Measurements from ENCODE around the gene UIMC1. TPM values are rescaled to one million over a fixed set of nuclear protein-coding genes. Genes with fewer than 3 reads are reported as not detected.

Gene UIMC1
- total RNA-seq, 4 donors from 2014 or later = 18.2 to 31.0 (median 29.2) TPM

GRCh38 chr5:176889321-176890280 is 117.0 kb downstream of the UIMC1 start:
- H3K4me3 ChIP-seq (ENCODE audit: low read depth, poor library complexity, severe bottlenecking) = no peak overlapping the region
- DNase-seq (ENCODE audit: low spot score in 2 of 2) = peak in 1 of 2 donors; percentile 75
- intact Hi-C loops (cut with DNase I; ENCODE audit: low total_unique reads) = no loop called here
- 90 to 91% methylated on average over 24 of the region's 24 CpGs for WGBS, 2 donors
- TF ChIP-seq POLR2A (IDR thresholded peaks at IDR 0.05) = no peak
- TF ChIP-seq CTCF (IDR thresholded peaks at IDR 0.05) = no peak

DNA sequence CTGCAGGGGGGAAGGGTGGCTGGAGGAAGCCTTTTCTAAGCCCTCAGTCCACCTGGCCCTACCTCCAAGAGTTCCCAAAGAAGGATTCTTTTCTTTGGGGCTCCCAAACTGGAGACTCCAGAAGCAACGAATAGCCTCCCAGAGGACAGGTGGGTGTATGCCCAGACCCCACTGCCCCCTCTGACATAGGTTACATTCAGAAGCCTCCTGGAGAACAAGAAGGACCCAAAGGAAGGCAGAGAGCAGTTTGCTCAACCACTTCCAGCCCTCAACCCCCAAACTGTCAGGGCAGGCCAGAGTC is 117.8 kb downstream of the UIMC1 start:
- intact Hi-C loops (cut with DNase I; ENCODE audit: low total_unique reads) = no loop called here
- 85 to 91% methylated on average over 1 of the region's 1 CpG for WGBS, 2 donors
- no peak for TF ChIP-seq POLR2A (IDR thresholded peaks at IDR 0.05)
- no peak for TF ChIP-seq CTCF (IDR thresholded peaks at IDR 0.05)
- DNase-seq (ENCODE audit: low spot score in 2 of 2) = peak in 1 of 2 donors; percentile 57
- no peak overlapping the region for H3K4me3 ChIP-seq (ENCODE audit: low read depth, poor library complexity, severe bottlenecking)

DNA sequence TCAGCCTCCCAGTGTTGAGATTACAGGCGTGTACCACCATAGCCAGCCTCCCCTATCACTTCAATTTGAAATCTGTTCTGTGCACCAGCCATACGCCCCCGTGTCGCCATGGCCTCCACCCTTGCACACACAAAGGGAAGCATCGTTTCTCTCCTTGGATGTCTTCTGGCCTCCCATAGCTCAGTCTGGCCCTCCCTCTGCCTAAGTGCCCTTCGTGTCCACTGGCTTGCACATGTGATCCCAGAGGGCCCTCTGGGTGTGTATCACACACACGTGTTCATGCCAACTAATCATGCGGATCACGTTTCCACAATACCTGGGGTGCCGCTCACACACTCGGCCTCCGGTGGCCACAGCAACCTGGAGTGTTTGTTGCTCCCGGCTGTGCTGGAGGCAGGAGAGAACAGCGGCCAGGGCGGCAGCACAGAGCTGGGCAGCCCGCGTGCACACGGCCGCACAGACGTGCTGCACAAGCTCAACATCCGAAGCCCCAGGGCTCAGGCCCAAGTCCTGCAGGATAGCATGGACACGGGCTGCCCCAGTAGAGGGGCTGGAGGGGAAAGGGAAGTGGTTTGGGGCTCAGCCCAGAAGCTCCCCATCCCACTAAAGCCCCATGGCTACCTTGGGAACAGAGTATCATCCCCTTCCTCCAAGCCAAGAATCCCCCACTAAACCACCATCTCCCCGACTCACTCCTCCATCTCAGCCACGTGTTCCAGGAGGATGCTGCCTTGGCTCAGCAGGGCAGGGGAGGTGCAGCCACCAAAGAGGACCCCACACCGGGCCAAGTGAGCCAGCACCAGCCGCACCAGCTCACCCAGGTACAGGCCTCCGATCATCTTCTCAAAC is 118.3 kb downstream of the UIMC1 start:
- TF ChIP-seq CTCF (IDR thresholded peaks at IDR 0.05) (no peak), POLR2A (IDR thresholded peaks at IDR 0.05) (no peak)
- intact Hi-C loops (cut with DNase I; ENCODE audit: low total_unique reads) = no loop called here
- peak in 1 of 2 donors; percentile 37 for DNase-seq (ENCODE audit: low spot score in 2 of 2)
- H3K4me3 ChIP-seq (ENCODE audit: low read depth, poor library complexity, severe bottlenecking) = no peak overlapping the region
- WGBS, 2 donors = 87 to 88% methylated on average over 21 to 27 of the region's 27 CpGs

DNA sequence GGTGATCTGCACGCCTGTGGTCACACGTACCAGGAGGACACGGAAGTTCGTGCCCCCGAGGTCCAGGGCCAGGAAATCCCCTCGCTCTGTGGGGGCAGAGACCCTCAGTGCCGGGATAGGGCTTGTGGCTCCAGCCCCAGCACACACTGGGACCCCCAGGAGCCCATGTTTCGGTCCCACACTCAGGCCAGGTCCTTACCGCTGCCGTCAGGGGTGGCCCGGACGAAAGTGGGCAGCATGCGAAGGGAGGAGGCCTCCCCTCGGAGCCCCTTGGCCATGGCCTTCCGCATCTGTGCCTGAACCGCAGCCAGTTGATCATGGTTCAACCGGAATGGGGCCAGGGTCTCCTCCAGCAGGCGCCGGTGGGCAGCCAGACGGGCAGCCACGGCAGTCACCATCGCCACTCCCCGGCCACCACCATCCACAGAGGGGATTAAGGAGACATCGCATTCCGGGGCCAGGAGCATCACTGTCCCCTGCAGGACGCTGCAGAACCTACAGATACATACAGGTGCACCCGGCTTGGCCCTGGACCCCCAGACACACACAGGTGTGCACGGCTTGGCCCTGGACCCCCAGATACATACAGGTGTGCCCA is 119.2 kb downstream of the UIMC1 start:
- DNase-seq (ENCODE audit: low spot score in 2 of 2) = no peak
- H3K4me3 ChIP-seq (ENCODE audit: low read depth, poor library complexity, severe bottlenecking) = no peak overlapping the region
- 88 to 90% methylated on average over 25 to 26 of the region's 28 CpGs for WGBS, 2 donors
- intact Hi-C loops (cut with DNase I; ENCODE audit: low total_unique reads) = no loop called here
- TF ChIP-seq POLR2A (IDR thresholded peaks at IDR 0.05) (no peak), CTCF (IDR thresholded peaks at IDR 0.05) (no peak)

DNA sequence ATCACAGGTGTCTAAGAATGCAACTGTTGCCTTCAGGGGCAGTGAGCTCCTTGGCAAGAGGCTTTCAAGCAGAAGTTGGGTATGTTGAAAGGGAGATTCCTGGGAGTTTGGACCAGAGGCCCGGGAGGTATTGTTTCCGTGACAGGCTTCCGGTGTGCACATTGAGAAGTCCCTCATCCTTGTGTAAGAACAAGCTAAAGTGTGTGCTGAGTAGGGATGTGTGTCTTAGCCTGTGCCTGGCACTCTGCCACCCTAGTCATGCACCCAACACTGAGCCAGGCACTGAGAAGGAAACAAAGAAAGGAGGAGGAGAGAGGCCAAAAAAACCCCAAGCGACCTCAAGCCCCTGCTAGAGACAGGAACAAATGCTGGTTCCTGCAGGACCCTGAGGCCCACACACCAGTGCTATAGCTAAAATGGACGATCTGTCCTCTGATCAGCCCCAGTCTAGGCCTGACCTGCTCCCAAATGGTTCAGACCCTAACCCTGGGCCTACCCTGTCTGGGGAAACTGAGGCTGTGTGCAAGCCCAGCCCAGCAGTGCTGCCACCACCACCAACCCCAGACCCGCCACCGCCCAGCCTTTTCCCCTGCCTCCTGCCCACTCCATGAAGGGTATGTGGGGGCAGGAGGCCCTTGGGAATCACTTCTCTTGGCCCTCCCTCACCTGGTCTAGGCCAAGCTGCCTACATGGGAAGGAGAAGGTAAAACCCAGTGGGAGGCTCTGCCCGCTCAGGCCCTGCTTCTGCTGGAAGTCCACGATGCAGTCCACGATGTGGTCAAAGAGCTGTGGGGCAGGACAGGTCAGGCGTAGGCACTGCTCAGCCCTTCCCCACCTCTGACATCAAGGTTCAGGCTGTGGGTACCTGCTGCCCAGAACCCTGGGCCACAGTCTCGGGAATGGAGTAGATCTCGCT is 120.0 kb downstream of the UIMC1 start:
- no peak for TF ChIP-seq POLR2A (IDR thresholded peaks at IDR 0.05)
- TF ChIP-seq CTCF (IDR thresholded peaks at IDR 0.05) = no peak
- H3K4me3 ChIP-seq (ENCODE audit: low read depth, poor library complexity, severe bottlenecking) = no peak overlapping the region
- 85 to 88% methylated on average over 9 to 13 of the region's 13 CpGs for WGBS, 2 donors
- intact Hi-C loops (cut with DNase I; ENCODE audit: low total_unique reads) = no loop called here
- no peak for DNase-seq (ENCODE audit: low spot score in 2 of 2)

Data from lower leg skin (tissue), 4 donors.